GM12873 (cell line): ENCODE measurements around the gene TMCC2.

ENCODE experiments used
- TF ChIP-seq, protein P1 (sequence below): IDR thresholded peaks from 2 replicates; pipeline ENCODE4 v1.5.1; 2012; ENCODE audit warnings: low read depth, mild to moderate bottlenecking, moderate library complexity, low read length, control low read depth; ENCODE audit not compliant: insufficient read depth; ENCODE audit errors: missing control alignments

The TMCC2 gene

DNA sequence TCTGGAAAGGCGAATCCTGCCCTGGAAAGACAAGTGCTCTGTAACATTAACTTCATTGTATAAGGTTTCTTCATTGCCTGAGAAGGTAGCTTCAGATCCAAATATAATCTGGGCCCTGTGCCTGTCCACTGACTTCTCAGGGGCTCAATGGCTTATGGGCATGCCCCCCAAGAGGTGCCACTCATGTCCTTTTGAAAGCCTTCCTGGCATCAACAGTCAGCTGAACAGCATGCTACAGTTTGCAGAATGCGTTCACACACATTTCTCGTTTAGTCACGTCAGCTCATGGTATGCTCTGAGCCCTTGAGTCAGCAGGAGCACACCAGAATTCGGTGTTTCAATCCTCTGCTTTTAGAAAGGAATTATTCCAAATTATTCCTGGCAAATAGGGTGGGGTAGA, 23.8 kb downstream of the TMCC2 start:
- TF ChIP-seq, protein P1, sequence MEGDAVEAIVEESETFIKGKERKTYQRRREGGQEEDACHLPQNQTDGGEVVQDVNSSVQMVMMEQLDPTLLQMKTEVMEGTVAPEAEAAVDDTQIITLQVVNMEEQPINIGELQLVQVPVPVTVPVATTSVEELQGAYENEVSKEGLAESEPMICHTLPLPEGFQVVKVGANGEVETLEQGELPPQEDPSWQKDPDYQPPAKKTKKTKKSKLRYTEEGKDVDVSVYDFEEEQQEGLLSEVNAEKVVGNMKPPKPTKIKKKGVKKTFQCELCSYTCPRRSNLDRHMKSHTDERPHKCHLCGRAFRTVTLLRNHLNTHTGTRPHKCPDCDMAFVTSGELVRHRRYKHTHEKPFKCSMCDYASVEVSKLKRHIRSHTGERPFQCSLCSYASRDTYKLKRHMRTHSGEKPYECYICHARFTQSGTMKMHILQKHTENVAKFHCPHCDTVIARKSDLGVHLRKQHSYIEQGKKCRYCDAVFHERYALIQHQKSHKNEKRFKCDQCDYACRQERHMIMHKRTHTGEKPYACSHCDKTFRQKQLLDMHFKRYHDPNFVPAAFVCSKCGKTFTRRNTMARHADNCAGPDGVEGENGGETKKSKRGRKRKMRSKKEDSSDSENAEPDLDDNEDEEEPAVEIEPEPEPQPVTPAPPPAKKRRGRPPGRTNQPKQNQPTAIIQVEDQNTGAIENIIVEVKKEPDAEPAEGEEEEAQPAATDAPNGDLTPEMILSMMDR: no peak

DNA sequence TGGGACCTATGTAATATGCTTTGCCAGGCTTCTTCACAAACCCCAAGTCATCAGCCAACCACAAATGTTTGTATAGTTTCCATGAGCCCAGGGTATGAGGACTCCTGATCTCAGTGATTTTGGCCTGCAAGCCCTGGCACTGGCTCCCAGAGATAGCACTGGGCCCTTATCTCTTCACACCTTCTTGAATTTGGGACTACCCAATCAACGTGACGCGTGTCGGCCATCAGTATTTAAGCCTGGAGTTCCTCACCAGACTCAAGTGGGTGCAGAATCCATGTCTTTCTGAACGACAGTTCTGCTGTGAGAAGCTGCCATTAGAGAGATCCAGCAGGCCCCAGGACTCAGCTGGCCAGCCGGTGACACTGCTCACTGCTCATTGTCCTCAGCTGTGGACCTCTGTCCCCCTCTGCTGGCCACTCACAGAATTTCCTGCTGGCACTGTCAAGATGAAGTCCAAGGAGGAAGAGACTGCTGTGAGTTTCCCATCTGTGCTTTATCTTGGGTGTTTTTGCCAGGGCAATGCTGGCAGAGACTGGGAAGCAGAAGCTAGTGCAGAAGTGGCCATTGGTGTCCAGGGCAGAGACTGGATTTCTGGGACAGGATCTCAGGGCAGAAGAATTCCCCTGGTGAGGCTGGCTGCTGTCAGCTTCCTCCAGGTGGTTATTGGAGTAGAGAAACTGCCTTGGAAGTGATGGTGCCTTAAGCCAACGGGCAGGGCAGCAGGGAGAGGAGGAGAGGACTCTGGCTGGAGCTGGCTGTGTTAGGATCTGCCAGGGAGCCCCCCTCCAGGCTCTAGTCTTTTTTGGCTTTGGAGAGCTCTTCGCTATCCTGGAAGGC, 28.4 kb downstream of the TMCC2 start:
- TF ChIP-seq, protein P1: peak; percentile 95

DNA sequence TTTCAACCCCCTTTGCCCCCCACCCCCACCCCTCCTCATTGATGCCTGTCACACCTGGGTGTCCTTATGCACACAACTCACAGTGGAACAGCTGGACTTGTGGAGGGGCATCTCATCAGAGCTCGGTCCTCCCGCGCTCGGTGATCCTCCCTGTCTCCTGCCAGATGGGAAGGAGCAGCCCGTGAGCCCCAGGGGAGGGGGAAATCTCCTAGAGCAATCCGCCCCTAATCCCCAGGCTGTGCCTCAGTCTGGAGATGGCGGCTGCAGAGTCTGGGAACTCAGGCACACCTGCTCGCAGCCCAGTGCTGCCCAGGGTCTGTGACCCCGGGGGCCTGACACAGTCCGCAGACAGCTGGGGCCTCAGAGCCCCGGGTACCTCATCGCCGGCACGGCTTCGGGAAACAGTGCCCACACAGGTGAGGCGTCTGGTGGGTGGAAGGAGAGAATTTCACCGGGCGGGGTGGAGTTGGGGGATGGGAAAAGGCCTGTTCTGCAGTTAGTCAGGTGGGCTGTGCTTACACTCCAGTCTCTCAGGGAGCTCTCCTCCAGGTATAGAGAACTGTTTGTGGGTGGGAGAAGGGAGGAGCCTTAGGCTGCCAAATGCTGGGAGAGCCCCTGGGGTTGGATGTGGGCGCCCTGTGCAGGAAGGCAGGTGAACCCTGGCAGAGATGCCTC, 29.3 kb downstream of the TMCC2 start:
- TF ChIP-seq, protein P1: no peak

DNA sequence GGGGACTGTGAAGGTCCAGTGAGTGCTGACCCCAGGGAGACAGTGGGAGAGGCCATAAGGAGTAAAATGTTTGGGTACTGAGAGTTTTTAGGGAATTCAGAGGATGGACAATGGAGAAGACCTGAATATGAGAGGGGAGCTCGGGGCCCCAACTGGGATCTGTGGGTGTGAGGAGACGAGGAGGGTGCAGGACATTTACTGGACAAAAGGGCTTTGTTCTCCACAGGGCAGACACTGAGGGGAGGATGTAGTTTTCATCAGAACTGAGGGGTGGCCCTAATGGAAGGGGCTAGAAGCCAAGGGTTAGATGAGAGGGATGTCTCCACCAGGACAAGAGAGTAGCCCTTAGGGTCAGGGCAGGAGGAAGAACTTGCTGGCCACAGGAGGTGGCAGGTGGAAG, 30.0 kb downstream of the TMCC2 start:
- TF ChIP-seq, protein P1: no peak

DNA sequence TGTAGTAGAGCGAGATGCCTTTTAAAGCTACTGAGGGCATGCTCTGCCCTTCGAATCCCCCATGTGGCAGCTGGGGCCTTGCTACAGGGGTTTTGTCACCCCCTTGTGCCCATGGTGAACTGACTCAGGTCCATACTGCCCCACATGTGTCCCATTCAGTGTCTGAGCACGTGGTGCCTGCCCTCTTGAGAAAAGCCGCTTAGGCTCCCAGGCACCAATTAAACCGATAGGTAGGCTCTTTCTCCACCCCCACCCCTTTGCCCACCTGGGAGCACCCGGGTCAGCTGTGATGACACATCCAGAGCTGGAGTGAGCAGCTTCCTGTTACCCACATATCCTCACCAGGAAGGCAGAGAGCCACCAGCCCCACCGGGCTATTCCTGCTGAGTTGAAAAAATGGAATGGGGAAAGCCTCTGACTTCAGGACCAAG, 30.5 kb downstream of the TMCC2 start:
- TF ChIP-seq, protein P1: no peak

DNA sequence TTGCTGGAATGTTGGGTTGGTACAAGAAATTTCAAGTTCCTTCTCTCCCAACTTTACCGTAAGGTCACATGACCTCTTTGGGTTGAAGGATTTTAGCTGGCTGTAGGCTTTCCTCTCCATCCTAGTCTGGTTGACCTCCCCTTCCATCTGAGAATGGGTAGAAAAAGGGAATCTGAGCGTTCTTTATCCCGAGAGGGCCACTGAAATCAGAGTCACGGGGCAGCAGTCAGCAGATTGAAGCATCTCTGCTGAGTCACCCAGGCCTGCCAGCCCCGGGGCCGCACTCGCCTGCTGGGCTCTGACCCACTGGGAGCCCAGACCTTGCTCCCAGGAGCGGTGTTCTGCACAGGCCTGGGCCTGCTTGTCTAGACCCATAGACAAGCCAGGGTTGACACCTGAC, 31.0 kb downstream of the TMCC2 start:
- TF ChIP-seq, protein P1: no peak

DNA sequence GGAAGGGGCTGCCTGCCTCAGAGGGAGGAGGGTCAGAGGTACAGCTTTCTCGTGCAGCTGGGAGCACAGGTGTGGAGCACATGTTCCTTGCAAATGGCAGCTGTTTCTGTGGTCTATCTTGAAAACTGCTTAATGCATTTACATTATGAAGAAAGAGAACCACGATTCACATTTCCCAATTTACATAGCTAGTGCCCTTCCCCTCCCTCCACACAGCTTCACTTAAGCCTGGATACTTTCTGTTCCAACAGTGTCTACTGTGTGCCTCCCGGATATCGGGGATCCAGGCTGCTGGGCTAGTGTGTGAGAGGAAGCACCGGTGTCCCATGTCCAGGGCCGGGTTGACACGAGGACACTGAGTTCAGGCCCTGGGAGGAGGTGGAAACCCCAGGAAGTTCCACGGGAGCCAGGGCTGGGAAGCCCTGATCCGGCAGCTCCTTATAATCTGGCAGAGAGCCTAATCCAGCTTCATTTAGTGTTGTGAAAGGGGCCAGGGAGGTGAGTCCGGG, 31.6 kb downstream of the TMCC2 start:
- TF ChIP-seq, protein P1: no peak
